Measurements from ENCODE around the gene ZAR1. TPM values are rescaled to one million over a fixed set of nuclear protein-coding genes. Genes with fewer than 3 reads are reported as not detected.
"Not testable (repeated sequence)": the region's sequence is repeated elsewhere in the genome, so short reads cannot be mapped to it uniquely, and the experiment has no call there.

ZAR1 gene
- total RNA-seq (2014; rRNA removed; shearing (Covaris generic); ENCODE audit: low replicate concordance): not detected in 2 replicates

GRCh38 chr4:48490012-48490679, at the start of gene ZAR1:
Gene ZAR1 (plus strand): TSS chr4:48490252. CDS start chr4:48490292, 40 bp downstream.
- Histone ChIP-seq H3K36me3 (ENCODE audit: insufficient read depth, low read length) (no peaks in the 10 kb centered on the region), H4K20me1 (ENCODE audit: insufficient read depth, low read depth, low read length) (no peaks in the 10 kb centered on the region), H2AFZ (ENCODE audit: low read length) (no peak within 1 kb of the TSS), H3K4me1 (ENCODE audit: low read length) (no peaks in the 10 kb centered on the region), H3K9me2 (replicated peaks; ENCODE audit: insufficient read depth, low read length) (no peaks in the 10 kb centered on the region), H3K9me3 (ENCODE audit: low read length) (no peaks in the 10 kb centered on the region), H3K79me2 (ENCODE audit: low read length) (no peaks in the 10 kb centered on the region), H3K9ac (ENCODE audit: low read length) (no peak within 1 kb of the TSS), H3K4me3 (ENCODE audit: low read length) (no peak within 1 kb of the TSS), H3K27me3 (ENCODE audit: low read length) (no peaks in the 10 kb centered on the region), H3K4me2 (ENCODE audit: low read depth, low read length, poor library complexity, severe bottlenecking) (no peak within 1 kb of the TSS), H3K27ac (ENCODE audit: low read length) (no peak within 1 kb of the TSS)
- DNase-seq: no peak

- H3K36me3 ChIP-seq (ENCODE audit: insufficient read depth, low read length); H4K20me1 ChIP-seq (ENCODE audit: insufficient read depth, low read depth, low read length); H3K9ac ChIP-seq (ENCODE audit: low read length); H3K9me2 ChIP-seq (replicated peaks; ENCODE audit: insufficient read depth, low read length); H3K4me2 ChIP-seq (ENCODE audit: low read depth, low read length, poor library complexity, severe bottlenecking); DNase-seq; H3K79me2 ChIP-seq (ENCODE audit: low read length); H3K27ac ChIP-seq (ENCODE audit: low read length); H3K9me3 ChIP-seq (ENCODE audit: low read length); H3K27me3 ChIP-seq (ENCODE audit: low read length); H2AFZ ChIP-seq (ENCODE audit: low read length); H3K4me1 ChIP-seq (ENCODE audit: low read length); H3K4me3 ChIP-seq (ENCODE audit: low read length): not testable (repeated sequence)
Observed at GRCh38 chr4:48440914-48441313, 49.1 kb upstream of the ZAR1 start.

GRCh38 chr4:48445704-48446103, 44.3 kb upstream of the ZAR1 start:
- no peaks in the 10 kb centered on the region for H3K4me1 ChIP-seq (ENCODE audit: low read length)
- H3K36me3 ChIP-seq (ENCODE audit: insufficient read depth, low read length): no peaks in the 10 kb centered on the region
- H4K20me1 ChIP-seq (ENCODE audit: insufficient read depth, low read depth, low read length): no peaks in the 10 kb centered on the region
- DNase-seq: peak; percentile 74
- H3K4me2 ChIP-seq (ENCODE audit: low read depth, low read length, poor library complexity, severe bottlenecking): no peak overlapping the region
- H3K27ac ChIP-seq (ENCODE audit: low read length): no peak overlapping the region
- no peak overlapping the region for H3K9ac ChIP-seq (ENCODE audit: low read length)
- H3K9me3 ChIP-seq (ENCODE audit: low read length): no peaks in the 10 kb centered on the region
- no peak overlapping the region for H3K4me3 ChIP-seq (ENCODE audit: low read length)
- no peaks in the 10 kb centered on the region for H3K27me3 ChIP-seq (ENCODE audit: low read length)
- H2AFZ ChIP-seq (ENCODE audit: low read length): no peak overlapping the region
- no peaks in the 10 kb centered on the region for H3K79me2 ChIP-seq (ENCODE audit: low read length)
- no peaks in the 10 kb centered on the region for H3K9me2 ChIP-seq (replicated peaks; ENCODE audit: insufficient read depth, low read length)

GRCh38 chr4:48446642-48447041, 43.4 kb upstream of the ZAR1 start:
- Histone ChIP-seq H2AFZ (ENCODE audit: low read length) (no peak overlapping the region), H3K4me1 (ENCODE audit: low read length) (no peaks in the 10 kb centered on the region), H3K27me3 (ENCODE audit: low read length) (no peaks in the 10 kb centered on the region), H3K4me2 (ENCODE audit: low read depth, low read length, poor library complexity, severe bottlenecking) (no peak overlapping the region), H3K9me2 (replicated peaks; ENCODE audit: insufficient read depth, low read length) (no peaks in the 10 kb centered on the region), H3K9me3 (ENCODE audit: low read length) (no peaks in the 10 kb centered on the region), H3K9ac (ENCODE audit: low read length) (no peak overlapping the region), H3K4me3 (ENCODE audit: low read length) (no peak overlapping the region), H3K79me2 (ENCODE audit: low read length) (no peaks in the 10 kb centered on the region), H3K36me3 (ENCODE audit: insufficient read depth, low read length) (no peaks in the 10 kb centered on the region), H4K20me1 (ENCODE audit: insufficient read depth, low read depth, low read length) (no peaks in the 10 kb centered on the region), H3K27ac (ENCODE audit: low read length) (no peak overlapping the region)
- DNase-seq: no peak

GRCh38 chr4:48449151-48449550, 40.9 kb upstream of the ZAR1 start:
- Histone ChIP-seq H2AFZ (ENCODE audit: low read length) (no peak overlapping the region), H3K79me2 (ENCODE audit: low read length) (no peaks in the 10 kb centered on the region), H3K4me2 (ENCODE audit: low read depth, low read length, poor library complexity, severe bottlenecking) (no peak overlapping the region), H3K9ac (ENCODE audit: low read length) (no peak overlapping the region), H3K27me3 (ENCODE audit: low read length) (no peaks in the 10 kb centered on the region), H3K36me3 (ENCODE audit: insufficient read depth, low read length) (no peaks in the 10 kb centered on the region), H3K9me2 (replicated peaks; ENCODE audit: insufficient read depth, low read length) (no peaks in the 10 kb centered on the region), H3K9me3 (ENCODE audit: low read length) (no peaks in the 10 kb centered on the region), H3K4me1 (ENCODE audit: low read length) (no peaks in the 10 kb centered on the region), H3K27ac (ENCODE audit: low read length) (no peak overlapping the region), H4K20me1 (ENCODE audit: insufficient read depth, low read depth, low read length) (no peaks in the 10 kb centered on the region), H3K4me3 (ENCODE audit: low read length) (no peak overlapping the region)
- no peak for DNase-seq

GRCh38 chr4:48450740-48451139, 39.3 kb upstream of the ZAR1 start:
- Histone ChIP-seq H3K27ac (ENCODE audit: low read length) (no peak overlapping the region), H3K9ac (ENCODE audit: low read length) (no peak overlapping the region), H4K20me1 (ENCODE audit: insufficient read depth, low read depth, low read length) (no peaks in the 10 kb centered on the region), H3K4me1 (ENCODE audit: low read length) (no peaks in the 10 kb centered on the region), H3K4me3 (ENCODE audit: low read length) (no peak overlapping the region), H3K36me3 (ENCODE audit: insufficient read depth, low read length) (no peaks in the 10 kb centered on the region), H3K9me3 (ENCODE audit: low read length) (no peaks in the 10 kb centered on the region), H3K27me3 (ENCODE audit: low read length) (no peaks in the 10 kb centered on the region), H2AFZ (ENCODE audit: low read length) (no peak overlapping the region), H3K9me2 (replicated peaks; ENCODE audit: insufficient read depth, low read length) (no peaks in the 10 kb centered on the region), H3K4me2 (ENCODE audit: low read depth, low read length, poor library complexity, severe bottlenecking) (no peak overlapping the region), H3K79me2 (ENCODE audit: low read length) (no peaks in the 10 kb centered on the region)
- DNase-seq: no peak

GRCh38 chr4:48451656-48452055, 38.4 kb upstream of the ZAR1 start:
- H4K20me1 ChIP-seq (ENCODE audit: insufficient read depth, low read depth, low read length); H3K4me1 ChIP-seq (ENCODE audit: low read length); H2AFZ ChIP-seq (ENCODE audit: low read length); H3K79me2 ChIP-seq (ENCODE audit: low read length); H3K9ac ChIP-seq (ENCODE audit: low read length); H3K27ac ChIP-seq (ENCODE audit: low read length); H3K27me3 ChIP-seq (ENCODE audit: low read length); H3K9me3 ChIP-seq (ENCODE audit: low read length); H3K36me3 ChIP-seq (ENCODE audit: insufficient read depth, low read length); H3K4me2 ChIP-seq (ENCODE audit: low read depth, low read length, poor library complexity, severe bottlenecking); DNase-seq; H3K9me2 ChIP-seq (replicated peaks; ENCODE audit: insufficient read depth, low read length); H3K4me3 ChIP-seq (ENCODE audit: low read length): not testable (repeated sequence)

- H3K79me2 ChIP-seq (ENCODE audit: low read length): no peaks in the 10 kb centered on the region
- DNase-seq: no peak
- no peaks in the 10 kb centered on the region for H3K4me1 ChIP-seq (ENCODE audit: low read length)
- H3K9me2 ChIP-seq (replicated peaks; ENCODE audit: insufficient read depth, low read length): no peaks in the 10 kb centered on the region
- no peak overlapping the region for H3K4me3 ChIP-seq (ENCODE audit: low read length)
- no peak overlapping the region for H3K27ac ChIP-seq (ENCODE audit: low read length)
- H2AFZ ChIP-seq (ENCODE audit: low read length): no peak overlapping the region
- H3K36me3 ChIP-seq (ENCODE audit: insufficient read depth, low read length): no peaks in the 10 kb centered on the region
- H4K20me1 ChIP-seq (ENCODE audit: insufficient read depth, low read depth, low read length): no peaks in the 10 kb centered on the region
- no peaks in the 10 kb centered on the region for H3K27me3 ChIP-seq (ENCODE audit: low read length)
- no peak overlapping the region for H3K4me2 ChIP-seq (ENCODE audit: low read depth, low read length, poor library complexity, severe bottlenecking)
- H3K9ac ChIP-seq (ENCODE audit: low read length): no peak overlapping the region
- no peaks in the 10 kb centered on the region for H3K9me3 ChIP-seq (ENCODE audit: low read length)
Observed at GRCh38 chr4:48454591-48454990, 35.5 kb upstream of the ZAR1 start.

Data from Karpas-422 (cell line).